ENCODE results near the gene SEPTIN1.
A peak's percentile ranks its signal among the peaks of the same experiment; 100 is the strongest.
"Not testable (repeated sequence)": the region's sequence is repeated elsewhere in the genome, so short reads cannot be mapped to it uniquely, and the experiment has no call there.

Gene SEPTIN1

DNA sequence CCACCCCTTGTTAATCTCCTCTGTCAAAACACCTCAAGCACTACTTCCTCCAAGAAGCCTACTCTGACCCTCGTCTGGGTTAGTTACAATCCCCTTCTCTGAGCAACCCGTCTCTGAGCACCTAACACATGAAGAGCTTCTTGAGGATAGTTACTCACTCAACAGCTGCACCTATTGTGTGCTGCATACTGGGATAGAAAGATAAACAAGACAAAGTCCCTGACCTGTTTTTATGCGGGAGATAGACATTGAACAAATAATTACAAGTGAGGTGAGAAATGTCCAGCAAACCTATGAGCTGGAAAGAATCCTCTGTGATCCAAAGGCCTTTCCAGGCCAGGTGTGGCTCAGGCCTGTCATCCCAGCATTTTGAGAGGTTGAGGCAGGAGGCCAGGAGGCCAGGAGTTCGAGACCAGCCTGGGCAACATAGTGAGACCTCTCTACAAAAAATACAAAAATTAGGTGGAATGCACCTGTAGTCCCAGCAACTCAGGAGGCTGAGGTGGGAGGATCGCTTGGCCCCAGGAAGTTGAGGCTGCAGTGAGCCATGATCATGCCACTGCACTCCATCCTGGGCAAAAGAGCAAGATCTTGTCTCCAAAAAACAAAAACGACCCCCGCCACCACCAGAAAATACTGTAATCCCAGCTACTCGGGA lies 19.5 kb upstream of the SEPTIN1 start:
- no peak for DNase-seq

DNA sequence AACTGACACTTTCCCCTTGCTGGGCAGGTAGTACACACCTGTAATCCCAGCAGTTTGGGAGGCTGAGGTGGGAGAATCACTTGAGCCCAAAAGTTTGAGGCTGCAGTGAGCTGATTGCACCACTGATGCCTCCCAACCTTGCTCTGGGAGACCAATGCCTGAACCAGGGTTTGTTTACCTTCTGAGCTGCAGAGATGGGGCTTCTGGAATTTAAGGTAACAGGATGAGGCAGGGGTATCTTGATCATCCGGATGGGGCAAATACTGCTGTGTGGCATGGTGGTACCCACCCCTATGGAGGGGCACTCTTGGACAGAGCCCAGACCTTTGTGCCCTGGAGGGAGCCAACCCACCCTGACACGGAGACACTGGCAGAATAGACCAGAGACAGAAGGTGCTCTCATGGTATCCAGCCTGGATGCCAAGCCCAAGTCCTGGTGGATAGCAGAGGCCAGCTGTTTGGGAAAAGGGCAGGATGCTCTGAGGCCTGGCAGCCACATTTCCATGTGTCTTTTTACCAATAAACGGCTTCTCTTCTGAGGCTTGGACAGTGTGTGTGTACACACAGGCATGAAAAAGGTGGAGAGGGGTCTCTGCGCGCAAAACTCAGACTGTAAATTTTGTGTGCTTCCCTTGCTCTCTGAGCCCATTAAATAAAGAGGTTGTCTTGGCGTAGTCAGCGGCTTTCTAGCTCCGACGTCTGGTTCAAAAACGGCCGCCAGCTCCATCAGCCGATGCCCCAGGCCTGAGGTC lies 17.2 kb upstream of the SEPTIN1 start:
- DNase-seq, result no peak

DNA sequence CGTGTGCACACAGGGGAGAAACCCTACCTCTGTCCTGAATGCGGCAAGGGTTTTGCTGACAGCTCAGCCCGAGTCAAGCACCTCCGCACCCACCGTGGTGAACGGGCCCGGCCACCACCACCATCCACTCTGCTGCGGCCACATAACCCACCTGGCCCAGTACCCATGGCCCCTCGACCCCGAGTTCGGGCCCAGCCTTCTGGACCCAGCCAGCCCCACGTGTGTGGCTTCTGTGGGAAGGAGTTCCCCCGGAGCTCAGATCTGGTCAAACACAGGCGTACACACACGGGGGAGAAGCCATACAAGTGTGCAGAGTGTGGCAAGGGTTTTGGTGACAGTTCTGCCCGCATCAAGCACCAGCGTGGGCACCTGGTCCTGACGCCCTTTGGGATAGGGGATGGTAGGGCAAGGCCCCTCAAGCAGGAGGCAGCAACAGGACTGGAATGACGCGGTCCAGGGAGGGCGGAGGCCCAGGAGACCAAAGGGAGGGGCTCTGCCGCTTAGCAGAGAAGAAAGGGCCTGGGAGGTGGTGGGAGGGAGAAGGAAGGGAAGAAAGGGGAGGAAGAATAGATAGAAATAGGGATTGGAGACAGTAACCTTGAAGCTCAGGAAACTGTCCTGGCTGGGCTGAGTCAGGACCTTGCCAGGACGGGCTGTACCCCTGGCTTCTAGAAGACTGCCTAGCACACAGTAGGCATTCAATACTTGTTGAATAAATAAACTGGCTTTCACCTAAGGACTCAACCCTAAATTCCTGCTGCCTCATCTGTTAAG lies 16.5 kb upstream of the SEPTIN1 start:
- DNase-seq, result no peak

DNA sequence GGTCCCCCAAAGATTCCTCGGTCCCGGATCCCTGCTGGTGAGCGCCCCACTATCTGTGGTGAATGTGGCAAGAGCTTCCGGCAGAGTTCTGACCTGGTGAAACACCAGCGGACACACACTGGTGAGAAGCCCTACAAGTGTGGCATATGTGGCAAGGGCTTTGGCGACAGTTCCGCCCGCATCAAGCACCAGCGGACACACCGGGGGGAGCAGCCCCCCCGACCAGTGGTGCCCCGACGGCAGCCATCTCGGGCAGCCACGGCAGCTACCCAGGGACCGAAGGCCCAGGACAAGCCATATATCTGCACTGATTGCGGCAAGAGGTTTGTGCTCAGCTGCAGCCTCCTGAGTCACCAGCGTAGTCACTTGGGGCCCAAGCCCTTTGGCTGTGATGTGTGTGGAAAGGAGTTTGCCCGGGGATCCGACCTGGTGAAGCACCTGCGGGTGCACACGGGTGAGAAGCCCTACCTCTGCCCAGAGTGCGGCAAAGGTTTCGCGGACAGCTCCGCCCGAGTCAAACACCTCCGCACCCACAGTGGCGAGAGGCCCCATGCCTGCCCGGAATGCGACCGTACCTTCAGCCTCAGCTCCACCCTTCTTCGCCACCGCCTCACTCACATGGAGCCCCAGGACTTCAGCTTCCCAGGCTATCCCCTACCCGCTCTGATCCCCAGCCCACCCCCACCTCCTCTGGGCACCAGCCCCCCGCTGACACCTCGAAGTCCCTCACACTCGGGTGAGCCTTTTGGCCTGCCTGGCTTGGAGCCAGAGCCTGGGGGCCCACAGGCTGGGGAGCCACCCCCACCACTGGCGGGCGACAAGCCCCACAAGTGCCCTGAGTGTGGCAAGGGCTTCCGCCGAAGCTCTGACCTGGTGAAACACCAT lies 15.7 kb upstream of the SEPTIN1 start:
- DNase-seq, result no peak

DNA sequence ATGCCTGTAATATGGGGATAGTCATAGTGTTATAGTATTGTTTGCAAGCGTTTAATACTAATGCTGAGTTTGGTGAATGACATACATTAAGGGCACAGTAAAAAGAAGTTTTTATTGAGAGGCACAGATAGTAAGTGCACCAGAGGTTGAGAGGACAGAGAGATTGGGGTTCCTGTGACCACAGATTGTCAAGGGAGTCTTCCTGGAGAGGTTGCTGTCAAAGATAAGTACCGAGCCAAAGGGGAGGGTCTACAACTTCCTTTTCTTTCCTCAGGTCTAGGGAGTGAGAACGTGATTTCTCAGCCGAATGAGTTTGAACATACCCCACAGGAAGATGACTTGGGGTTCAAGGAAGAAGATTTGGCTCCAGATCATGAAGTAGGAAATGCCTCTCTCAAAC lies 14.7 kb upstream of the SEPTIN1 start:
- DNase-seq, result no peak

DNA sequence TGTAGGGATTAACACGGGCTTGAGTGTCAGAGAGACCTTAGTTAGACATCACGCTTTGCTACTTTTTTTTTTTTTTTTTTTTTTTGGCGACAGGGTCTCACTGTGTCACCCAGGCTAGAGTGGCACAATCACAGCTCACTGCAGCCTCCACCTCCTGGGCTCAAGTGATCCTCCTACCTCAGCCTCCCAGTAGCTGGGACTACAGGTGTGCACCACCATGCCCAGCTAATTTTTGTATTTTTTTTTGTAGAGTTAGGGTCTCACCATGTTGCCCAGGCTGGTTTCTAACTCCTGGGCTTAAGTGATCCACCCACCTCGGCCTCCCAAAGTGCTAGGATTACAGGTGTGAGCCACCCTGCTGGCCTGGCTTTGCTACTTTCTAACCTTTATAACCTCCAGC lies 14.3 kb upstream of the SEPTIN1 start:
- DNase-seq, result not testable (repeated sequence)

DNA sequence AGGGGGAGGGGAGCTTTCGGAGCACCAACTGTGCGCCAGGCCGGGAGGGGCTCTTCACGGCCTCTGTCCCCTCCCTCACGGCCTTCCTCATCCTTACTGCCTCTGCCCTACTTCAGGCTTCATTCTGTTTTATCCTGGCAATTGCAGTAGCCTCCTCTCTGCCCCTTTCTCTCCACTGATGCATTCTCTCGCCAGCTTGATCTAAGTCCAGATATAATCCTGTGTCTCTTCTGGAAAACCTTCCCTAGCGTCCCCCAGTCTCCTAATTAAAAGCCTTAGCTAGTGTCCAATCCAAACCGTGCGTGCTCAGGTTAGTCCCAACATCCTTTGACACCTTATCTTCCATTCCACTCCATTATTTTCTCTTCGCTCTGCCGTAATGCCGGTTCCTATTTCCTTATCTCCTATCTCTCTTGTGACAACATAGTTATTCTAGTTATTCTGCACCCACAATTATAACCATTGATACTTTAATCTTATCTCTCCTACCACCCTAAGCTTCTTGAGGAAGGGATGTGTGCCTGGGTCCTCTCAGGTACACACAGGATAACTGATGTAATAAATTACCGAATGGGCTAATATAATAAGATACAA lies 13.7 kb upstream of the SEPTIN1 start:
- DNase-seq, result no peak

DNA sequence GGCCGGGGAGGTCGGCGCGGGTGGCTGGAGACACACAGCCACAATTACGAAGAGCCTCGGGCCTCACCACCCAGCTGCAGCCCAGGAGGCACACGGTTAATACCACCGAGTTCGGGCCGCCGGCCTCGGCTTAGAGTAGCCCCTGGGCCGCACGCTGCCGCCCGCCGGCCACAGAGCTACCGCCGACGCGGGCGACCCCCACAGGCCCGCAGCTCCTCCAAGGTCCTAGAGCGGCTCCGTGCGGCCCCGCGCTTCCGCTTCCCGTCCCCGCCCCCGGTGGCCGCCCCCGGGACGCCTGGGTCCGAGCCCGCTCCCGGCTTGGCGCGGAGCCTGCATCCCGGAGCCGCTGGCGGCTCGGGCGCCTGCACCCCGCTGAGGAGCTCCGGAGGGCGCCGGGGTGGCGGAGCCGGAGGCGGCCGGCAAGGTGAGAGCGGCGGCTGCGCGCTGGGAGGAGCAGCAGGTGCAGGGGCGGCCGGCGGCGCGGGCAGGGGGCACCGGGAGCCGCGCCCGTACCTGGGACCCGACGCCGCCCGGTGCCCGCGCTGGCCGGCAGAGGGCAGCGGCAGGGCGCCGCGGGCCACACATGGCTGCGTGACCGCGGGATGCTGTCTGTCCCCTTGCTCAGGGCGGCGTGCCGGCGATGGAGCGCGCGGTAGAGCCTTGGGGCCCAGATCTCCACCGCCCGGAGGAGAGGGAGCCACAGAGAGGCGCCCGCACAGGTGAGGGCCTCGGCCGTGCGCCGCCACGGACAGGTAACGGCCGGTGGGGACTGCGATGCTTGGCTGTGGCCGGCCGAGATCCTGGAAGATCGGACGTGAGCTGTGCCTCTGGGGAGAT lies 13.0 kb upstream of the SEPTIN1 start, which contains the start of gene ZNF48:
TSS of gene ZNF48 (plus strand) at position 266 of the 837 bp plus-strand sequence. CDS start at position 641, 375 bp downstream.
- DNase-seq, result peak; percentile 65

DNA sequence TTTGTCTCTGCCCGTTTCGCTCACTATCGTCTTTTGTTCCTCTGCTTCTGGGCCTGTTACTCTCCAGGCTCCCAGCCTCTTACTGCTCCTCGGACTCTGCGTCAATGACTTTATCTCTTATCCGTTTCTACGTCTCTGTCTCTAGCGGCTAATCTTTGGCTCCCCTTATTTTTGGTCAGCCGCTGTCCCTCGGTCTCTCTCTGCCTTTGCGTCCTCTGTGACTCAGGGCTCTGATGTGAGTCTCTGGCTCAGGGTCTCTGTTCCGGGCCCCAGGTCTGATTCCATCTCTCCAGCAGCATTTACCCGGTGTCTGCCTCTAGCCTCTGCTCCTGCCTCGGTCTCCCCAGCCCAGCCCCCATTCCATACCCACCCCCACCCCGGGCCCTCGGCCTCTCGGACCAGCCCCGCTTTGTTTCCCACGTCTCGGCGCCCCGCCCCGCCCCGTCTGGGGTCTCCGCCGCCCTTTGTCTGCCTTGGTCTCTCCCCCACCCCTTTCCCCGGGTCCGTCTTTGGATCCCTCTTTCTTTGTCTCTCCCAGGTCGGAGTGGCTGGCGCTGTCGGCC lies 12.3 kb upstream of the SEPTIN1 start:
- DNase-seq, result no peak

DNA sequence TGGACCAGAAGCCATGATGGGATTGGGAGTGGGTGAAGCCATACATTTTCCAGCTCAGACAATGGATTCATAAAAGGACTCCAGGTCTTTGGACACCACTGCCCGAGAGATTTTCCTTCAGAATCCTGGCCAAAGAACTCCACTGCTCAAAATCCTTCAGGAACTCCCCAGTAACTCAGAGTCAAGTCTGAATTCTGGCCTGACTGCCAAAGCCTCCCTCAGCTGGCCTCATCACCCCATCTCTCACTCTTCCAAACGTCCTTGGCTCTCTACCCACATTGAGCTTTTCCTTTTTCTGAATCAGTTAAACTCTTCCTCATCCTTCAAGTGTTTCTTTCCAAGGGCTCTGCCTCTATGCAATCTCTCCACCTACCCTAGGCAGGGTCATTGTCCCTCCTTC lies 1.2 kb upstream of the SEPTIN1 start:
- no peak for DNase-seq

DNA sequence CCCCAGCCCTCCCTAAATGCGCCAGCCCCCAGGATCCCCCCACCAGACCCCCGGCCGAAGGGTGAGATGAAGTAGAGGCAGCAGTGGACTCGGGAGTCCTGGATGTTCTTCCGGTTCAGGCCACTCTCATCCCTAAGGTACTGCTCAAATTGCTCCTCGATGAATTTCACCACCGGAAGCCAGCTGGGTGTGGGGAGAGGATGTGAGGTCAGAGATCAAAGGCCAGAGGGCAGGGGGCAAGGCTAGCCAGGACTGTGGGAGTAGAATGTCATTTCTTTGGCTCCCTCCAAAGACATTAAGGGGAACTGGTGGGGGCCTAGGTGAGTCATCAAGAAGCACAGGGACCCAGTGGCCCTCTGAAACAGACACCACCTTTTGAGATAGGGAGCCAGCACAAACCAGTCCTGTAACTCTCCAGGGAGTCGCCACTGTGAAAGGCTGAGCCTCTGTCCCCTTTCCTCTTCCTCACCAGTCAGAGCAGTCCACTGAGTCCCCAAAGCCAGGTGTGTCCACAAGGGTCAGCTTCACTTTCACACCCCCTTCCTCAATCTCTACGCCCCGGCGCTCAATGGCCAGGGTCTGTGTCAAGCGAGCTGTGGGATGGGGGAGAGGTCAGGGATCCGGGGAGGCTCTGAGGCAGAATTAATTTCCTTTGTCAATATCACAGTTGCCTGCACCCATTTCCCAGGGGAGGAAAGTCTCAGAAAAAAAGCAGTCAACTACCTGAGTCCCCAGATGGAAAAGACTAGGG lies 895 bp downstream of the SEPTIN1 start:
- DNase-seq, result no peak

DNA sequence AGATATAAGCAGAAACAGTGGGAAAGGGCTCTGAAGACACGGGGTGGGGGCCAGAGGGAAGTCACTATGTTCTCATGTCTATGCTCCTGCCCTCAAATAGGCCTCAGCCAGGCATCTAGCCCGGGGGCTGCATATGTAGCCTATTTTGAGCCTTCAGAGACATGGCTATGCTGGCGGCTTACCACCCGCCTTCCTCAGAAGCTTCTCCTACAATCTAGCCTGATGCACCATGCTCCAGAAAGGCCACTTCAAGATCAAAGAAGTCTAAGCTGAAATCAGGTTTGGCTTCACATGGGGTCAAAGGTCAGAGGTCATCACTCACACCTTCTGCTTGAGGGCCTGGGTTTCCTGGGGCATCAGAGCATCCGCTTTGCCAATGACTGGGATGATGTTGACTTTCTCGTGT lies 1.6 kb downstream of the SEPTIN1 start:
- no peak for DNase-seq

DNA sequence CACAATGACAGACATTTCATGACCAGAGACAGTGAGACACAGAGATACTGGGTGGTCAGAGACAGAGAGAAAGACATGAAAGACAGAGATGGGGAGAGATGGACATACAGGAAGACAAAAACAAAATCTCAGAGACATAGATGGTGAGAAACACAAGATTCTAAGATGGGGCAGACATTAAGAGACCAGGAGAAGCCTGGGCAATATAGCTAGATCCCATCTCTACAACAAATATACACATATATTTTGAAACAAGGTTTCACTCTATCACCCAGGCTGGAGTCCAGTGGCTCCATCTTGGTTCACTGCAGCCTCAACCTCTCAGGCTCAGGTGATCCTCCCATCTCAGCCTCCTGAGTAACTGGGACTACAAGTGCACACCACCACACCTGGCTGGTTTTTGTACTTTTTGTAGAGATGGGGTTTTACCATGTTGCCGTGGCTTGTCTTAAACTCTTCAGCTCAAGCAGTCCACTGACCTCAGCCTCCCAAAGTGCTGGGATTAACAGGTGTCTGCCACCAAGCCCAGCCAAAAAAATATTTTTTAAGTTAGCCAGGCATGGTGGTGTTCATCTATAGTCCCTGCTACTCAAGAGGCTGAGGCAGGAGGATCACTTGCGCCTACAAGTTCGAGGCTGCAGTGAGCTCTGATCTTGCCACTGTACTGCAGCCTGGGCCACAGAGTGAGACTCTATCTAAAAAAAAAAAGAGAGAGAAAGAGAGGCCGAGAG lies 2.1 kb downstream of the SEPTIN1 start:
- DNase-seq, result no peak

DNA sequence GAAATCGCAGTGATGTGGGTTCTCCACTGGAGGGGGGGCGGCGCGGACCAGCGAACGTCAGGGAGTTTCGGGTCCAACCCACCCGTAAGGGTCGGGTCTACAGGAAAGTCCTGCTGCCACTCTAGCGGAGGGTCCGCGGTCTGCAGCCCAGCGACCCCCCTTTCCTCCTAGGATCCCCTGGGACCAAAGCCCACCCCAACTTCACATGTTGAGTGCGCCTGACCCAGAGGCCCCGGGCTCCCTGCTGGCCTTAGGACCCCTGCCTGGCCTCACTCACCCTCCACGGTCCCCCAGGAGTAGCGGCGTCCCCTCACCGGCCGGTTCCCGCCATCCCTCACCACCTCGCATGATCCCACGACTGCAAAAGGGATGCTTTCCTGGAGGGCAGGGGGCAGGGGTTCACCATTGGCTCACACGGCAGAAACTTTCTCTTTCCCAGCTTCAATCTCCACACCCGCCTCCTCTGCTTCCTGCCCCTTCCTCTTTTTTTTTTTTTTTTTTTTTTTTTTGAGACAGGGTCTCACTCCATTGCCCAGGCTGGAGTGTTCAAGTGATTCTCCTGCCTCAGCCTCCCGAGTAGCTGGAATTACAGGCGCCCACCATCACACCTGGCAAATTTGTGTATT lies 3.1 kb downstream of the SEPTIN1 start:
- no peak for DNase-seq

DNA sequence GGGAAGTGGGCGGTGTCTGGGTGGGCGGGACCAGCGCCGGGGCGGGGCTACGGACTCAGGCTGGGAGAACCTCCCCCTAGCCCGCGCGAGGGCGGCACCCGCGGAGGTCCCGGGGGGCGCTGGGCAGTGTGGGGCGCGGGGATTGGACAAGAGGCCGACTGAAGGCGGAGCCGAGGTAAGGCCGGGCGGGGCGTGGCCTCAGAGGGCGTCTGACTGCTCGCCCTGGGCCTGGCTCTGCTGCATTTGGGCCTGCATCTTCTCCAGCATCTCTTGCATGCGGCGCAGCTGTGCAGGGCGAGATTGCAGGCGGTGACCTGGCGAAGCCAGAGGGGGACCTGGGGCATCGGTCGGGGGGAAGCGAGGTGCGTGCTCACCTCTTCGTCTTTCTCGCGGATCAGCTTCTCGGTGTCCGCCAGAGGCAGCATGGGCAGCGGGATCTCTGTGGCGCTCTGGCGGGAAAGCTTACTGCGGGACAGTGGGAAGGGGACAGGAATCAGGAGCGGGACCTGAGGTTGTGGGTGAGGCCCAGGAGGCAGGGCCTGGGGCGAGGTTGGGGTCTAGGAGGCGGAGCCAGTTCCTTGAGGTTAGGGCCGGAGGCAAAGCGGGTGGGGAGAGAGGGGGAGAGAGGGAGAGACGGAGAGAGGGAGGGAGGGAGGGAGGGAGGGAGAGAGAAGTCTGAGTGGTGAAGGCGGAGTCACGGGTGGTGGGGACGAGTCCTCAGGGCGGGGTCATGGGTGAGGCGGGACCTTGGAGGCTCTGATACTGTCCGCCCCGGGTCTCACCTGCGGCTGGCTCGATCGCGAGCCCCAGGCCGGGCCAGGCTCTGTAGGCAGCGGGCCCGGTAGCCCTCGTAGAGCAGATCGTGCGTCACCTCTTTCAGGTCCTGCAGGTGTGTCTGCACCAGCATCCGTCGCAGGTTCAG lies 3.9 kb downstream of the SEPTIN1 start:
- DNase-seq, result peak; percentile 99

DNA sequence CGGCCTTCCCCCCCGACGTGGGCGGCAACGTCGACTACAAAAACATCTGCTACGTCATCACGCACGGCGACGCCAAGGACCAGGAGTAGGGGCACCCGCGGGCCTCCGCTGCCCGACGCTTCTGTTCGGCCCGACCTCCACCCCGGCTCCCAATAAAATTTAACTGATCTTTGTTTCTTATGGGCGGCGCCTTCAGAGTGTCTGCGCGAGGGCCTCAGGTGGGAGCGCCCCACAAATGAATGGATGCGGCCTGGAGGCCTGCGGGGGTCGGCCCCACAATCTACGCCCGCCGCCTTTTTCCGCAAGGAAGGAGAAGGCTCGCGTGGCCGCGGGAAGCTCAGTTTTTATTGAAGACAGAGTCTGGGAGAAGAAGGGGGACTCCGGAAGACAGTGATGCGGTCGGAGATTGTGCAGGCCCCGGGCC lies 4.5 kb downstream of the SEPTIN1 start:
- DNase-seq, result peak; percentile 78

DNA sequence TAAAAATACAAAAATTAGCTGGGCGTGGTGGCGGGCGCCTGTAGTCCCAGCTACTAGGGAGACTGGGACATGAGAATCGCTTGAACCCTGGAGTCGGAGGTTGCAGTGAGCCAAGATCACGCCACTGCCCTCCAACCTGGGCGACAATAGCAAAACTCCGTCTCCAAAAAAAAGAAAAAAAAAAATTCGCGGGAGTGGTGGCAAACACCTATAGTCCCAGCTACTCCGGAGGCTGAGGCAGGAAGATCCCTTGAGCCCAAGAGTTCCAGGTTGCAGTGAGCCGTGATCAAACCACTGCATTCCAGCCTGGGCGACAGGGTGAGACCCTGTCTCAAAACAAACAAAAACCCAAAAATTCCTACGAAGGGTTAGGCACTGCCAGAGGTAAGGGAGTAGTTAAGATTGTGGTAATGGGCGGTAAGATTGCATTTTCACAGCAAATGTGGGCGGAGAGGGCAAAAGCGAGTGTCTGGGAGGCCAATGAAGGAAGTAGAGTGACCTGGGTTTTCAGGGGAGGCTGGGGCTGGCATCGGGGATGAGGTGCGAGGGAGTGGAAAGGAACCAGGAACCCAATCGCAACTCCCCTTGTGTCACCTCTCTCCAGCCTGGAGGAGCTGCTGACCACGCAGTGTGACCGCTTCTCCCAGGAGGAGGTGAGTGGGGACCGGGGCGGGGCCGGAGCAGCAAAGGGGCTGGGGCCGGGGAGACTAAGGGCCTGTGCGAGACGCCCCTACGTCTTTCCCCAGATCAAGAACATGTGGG lies 5.1 kb downstream of the SEPTIN1 start:
- no peak for DNase-seq

Measured in suppressor macrophage treated with lipopolysaccharide for 4 hours (primary cell).